Measurements from ENCODE around the gene SFTPD.
"Not testable (repeated sequence)": the region's sequence is repeated elsewhere in the genome, so short reads cannot be mapped to it uniquely, and the experiment has no call there.

SFTPD gene

DNA sequence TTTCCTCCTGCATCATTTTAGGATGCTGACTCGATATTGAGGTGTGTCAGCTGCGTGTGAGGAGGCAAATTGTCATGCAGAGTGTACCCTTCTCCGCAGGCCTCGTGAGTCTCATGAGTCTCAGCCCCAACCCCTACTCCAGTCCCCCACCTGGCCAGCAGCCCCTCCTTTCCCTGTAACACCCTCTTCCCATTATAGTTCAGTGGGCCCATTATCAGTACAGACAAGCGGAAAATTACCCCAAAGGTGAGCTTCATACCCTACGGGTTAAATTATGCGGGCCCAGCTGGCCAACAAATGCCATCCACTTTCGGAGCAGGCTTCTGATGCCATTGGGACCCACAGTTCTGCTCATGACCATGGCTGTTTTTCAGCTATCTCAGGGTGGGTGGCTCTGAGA is 25.2 kb downstream of the SFTPD start:
- no peak for DNase-seq

DNA sequence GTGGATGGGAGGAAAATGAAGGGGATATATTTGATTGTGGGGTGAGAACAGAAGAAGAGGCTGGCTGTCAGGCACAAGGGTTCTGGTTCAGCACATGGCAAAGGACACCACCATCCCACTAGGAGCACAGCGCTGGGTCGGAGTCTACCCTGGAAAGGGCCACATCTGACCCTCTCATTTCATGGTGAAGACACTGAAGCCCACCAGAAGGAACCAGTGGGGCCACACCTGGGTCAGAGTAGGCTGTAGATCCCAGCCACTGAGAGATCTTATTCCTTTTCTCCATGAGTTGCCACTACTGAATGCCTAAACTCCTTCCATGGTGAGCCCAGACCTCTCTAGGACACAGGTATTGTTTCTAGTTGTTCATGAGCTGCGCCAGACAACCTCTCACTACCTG is 25.8 kb downstream of the SFTPD start:
- DNase-seq = no peak

DNA sequence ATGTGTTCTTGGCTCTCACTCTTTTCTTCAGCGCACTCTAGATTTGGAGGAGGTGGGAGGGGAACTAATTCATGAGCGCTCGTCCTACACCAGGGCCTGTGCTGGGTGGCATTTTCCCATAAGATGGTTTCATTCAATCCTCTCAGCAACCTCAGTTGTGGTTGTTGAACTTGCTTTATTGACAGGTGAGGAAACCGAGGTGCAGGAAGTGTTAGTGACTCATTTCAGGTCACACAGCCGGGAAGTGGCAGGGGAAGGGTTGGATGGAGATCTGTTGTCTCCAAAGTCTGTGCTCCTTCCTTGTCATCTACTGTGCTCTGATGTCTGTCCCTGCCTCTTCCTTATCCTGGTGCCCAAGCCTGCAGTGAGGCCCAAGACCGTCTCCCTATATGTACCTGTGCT is 26.9 kb downstream of the SFTPD start:
- not testable (repeated sequence) for DNase-seq

DNA sequence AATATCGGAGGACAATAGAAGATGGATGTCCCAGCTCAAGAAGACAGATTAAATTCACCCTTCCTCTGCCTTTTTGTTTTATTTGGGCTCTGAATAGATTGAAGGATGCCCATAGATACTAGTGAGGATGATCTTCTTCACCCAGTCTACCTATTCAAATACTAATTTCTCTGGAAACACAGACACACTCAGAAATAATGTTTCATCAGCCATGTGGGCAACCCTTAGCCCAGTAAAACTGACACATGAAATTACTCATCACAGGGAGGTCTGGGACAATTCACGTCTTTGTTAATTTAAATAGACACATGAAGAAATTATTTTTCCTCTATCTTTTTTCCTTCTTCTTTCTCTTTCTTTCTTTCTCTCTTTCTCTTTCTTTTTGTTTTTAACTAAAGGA is 33.1 kb downstream of the SFTPD start:
- DNase-seq = not testable (repeated sequence)

DNA sequence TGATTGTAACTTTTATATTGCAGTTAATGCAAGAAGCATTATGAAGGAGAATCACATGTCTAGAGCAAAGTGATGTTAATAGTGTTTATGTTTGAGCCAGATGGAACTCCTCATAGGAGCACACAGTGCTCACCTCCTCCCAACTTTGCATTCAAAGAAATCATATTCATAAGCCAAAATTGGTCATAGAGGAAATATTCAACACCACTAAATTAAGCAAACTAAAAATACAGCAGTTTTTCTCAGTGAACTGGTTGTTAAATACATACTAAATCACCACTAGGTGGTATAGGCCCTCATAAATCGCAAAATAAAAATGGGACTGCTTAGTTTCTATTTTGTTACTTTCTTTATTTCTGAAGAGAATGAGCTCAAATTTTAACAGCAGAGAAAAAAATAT is 34.4 kb downstream of the SFTPD start:
- DNase-seq = not testable (repeated sequence)

DNA sequence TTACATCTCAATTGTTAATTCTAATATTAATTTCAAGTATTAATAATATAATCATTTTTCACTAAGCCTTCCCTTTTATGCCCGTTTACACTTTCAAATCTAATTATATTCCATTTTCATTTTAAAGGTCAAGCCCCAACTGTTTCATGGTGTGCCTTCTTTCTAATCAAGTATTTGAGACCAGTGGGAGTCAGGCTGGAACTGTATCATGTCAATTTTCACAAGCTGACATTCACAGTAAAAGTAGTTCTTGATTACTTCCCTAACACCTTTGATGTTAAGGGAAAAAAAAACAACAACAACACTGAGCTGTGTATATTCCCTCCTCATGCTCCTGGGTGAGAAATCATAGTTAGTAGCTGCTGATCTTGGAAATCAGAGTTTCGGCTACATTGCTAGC is 38.1 kb downstream of the SFTPD start:
- DNase-seq = no peak

DNA sequence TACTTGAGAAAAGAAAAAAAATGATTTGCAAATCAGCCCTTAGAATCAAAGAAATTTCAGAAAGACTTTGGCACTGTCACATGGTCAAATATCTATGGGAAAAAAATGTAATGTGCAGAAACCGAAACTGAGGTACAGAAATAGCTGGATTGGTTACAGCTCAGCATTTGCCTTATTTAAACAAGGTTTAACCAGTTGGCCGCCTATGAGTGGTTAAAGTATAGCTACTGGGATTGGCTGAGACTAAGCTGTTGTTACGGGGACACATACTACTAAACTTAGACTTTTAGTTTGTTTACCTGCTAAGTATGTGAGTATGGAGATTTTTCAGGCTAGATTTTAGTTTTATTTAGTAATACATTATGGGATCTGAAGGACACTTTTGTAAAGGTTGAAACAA is 38.6 kb downstream of the SFTPD start:
- no peak for DNase-seq

DNA sequence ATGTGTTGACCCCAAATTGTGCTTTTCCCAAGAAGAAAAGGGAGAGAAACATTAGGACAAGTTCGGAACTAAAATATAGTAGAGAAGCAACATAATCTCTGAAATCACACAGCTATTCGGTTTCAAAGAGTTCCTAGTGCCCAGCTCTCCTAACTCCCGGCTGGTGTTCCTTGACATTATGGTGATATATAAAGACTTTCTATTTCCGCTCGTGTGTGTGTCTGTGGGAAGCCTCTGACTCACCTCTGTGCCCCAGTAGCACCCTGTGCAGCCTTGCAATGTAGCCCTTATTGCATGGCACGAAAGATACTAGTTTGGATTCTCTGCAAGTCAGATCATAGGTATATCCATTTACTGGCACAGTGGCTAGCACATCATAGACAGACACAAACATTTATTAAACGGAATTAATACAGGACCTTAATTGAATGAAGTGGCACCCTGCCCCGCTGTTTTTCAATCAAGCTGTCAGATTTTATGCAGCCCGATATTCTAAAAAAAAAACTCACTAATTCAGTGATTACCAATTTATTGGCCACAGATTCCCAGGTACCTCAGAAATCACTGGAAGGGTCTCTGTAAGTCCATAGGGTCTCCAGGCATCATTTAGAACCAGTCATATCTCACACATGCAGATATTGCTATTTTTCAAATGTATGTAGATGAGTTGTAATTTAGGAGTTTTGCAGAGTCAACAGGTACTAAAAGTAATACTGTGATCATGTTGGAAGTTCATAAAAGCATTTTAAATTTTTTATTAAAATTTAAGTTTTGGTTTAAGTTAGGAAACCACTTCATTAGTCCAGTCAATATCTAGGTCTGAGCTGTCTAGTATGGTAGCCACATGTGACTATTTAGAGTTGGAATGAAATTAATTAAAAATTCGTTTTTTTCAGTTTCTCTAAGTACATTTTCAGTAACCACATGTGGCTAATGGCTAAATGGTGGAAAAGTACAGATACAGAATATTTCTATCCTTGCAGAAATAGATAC is 43.3 kb downstream of the SFTPD start:
- DNase-seq = peak in 1 of 2 donors; percentile 19

DNA sequence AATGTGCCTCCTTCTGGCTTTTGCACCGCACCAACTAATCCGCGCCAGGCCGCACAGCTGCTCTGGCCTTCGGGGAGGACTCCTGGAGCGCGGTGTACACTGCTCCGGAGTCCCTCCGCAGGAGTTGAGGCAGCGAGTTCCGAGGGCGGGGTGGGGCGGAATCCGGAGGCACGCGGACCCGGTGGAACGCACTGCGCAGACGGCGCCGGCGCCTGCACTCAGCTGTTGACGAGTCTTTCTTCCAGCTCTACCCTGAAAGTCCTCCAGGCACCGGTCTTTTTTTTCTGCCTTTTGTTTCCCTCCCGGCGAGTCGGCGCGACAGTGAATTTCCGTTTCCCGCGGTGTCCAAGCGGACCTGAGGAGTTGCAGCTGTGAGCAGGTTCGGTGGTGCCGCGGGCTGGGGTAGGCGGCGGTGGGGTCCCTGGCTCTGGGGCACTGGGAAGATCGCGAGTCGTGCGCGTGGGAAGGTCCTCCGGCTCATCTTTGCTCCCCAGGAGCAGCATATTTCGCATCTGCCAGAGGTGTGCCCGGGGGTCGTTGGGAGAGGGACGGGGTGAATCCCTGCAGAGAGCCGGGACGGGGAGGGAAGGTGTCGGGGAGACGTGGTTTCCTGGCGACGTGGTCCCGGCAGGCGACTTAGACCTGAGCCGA is 44.1 kb downstream of the SFTPD start:
- peak; percentile 17 to 38 for DNase-seq

DNA sequence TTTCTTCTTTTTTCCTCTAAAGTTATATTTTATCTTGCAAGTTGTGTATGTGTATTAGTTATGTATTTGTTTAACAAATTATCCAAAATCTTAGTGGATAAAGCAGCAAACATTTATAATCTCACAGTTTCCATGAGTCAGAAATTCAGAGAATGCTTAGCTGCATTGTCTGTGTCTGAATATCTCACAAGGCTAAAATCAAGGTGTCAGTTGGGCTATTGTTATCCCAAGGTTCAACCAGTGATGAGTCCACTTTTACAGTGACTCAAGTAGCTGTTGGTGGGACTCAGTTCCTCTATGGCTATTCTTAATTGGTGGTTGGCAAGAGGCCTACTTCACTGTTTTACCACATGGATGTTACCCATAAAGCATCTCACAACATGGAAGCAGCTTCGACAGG is 47.3 kb downstream of the SFTPD start:
- not testable (repeated sequence) for DNase-seq

DNA sequence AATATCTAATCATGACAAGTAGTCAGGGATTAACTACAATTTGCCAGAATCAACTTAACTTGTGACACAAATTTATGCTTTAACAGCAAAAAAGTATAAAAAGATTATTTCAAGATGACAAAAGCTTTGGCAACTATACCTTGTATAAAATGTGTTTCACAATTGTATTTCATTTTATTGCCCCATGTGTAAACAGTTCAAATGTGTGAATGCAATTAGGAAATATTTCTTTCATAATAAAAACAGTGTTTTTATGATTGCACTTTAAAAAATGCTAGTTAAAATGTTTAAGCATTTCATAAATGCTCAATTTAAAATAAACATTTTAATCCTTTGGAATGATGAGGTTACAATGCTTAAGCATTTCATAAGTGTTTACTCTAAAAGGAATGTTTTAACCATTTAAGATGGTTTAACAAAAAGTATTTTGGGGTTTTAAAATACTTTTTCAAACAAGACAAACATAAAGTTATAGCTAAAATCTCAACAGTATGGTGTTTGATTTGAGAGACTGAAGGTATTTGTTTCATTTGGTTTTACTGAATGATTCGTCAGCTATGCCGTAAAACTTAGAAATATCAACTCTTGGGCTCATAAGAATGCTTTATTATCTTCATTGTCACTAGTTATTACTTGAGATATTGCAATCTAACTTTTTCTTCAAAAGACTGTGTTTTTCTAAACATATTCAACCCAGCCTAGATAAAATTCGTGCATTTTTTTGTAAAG is 50.1 kb downstream of the SFTPD start:
- no peak for DNase-seq

DNA sequence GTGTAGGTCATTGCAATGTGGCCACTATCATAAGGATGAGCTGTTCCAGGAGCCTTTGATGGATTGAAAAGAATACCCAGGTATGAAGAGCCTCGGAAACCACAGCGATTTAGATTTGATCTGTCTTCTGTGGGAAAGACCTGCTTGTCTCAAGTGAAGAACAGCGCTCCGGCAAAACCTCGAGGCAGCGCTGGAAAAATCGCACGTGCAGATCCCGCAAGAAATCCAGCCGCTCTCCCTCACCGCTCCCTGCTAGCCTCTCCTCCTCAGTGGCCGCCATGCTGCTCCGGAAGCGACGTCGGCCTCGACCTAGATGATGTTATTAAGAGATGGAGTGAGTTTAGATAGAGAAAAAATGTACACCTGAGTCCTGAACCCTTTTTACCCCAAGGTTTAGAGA is 56.0 kb downstream of the SFTPD start:
- DNase-seq = not testable (repeated sequence)

DNA sequence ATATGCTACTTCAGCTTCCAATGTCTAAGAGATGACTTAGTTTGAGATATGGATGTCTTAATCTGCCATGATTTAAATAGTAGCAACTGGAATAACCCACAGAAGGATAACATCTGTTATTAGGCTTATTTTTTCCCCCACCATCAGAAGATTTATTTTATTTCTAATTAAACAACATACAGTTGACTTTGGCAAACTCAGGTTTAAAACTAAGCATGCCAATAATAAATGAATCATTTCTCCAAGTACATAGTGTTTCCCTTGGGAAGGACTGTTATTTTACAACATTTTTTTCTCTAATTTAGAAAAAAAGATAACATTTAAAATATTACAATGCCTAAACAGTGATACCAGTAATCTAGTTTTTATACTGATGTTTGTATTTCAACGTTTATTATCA is 58.4 kb downstream of the SFTPD start:
- no peak for DNase-seq

DNA sequence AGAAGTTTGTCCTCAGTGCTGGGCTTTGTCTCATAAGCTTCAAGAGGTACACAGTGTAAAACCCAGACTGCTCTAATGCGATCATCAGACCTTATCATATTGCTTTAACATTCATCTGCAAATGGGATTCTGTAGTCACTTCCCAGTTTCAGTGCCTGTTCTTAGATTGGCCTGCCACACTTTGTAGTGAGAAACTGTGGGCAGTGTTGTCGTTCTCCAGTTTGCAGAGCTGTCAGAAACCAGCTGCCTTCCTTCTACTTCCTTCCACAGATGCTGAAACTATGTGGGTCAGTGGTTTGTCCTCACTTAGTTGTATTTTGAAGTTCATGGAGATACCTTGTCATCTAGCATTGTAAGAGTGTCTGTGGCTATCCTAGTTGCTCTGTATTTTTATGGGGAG is 59.9 kb downstream of the SFTPD start:
- DNase-seq = not testable (repeated sequence)

Data from activated CD4-positive, alpha-beta T cell treated with anti-CD3 and anti-CD28 coated beads for 4 hours (primary cell).